ENCODE results near the gene PIPOX.
A peak's percentile ranks its signal among the peaks of the same experiment; 100 is the strongest.
"Not testable (repeated sequence)": the region's sequence is repeated elsewhere in the genome, so short reads cannot be mapped to it uniquely, and the experiment has no call there.

Gene PIPOX

DNA sequence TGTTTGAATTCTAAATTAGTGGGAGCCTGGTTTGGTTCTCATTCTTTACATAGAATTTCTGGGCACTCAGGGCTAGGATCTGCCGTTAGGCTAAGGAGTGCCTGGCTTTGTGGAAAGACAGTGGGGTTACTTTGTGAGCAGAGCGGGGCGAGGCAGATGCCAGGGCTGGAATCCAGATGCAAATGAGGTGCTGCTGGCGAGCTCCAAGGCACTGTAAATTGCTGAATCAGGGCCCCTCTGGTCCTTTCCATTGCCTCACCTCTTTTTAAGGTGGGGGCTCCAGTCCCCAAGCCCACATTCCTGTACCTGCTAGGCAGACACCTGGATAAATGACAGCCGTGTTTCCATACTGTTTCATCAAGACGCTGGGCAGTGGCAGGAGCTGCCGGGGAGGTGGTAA is 33.8 kb downstream of the PIPOX start:
- no peak for DNase-seq

DNA sequence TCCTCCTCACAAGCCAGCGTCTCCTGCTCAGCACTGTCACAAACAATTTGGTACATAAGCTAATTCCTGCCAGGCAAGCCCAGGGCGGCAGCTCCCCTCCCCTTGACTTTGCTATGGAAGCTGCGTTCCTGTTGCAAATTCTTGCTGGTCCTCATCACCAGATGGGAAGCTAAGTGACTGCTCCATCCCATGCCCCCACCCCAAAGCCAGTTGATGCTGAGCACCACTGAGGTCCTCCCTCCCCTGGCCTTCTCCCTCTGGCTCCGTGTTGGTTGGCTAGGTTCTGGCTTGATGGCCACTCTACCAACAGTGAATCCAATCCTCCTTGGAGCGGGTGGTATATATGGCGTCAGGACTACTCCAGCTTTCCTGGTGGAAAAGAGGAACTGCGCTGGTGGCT is 34.4 kb downstream of the PIPOX start:
- no peak for DNase-seq

- DNase-seq: no peak
These were observed 35.5 kb downstream of the PIPOX start for GRCh38 chr17:29078183-29079045.

- DNase-seq: no peak
These were observed 36.5 kb downstream of the PIPOX start for GRCh38 chr17:29079433-29079832.

DNA sequence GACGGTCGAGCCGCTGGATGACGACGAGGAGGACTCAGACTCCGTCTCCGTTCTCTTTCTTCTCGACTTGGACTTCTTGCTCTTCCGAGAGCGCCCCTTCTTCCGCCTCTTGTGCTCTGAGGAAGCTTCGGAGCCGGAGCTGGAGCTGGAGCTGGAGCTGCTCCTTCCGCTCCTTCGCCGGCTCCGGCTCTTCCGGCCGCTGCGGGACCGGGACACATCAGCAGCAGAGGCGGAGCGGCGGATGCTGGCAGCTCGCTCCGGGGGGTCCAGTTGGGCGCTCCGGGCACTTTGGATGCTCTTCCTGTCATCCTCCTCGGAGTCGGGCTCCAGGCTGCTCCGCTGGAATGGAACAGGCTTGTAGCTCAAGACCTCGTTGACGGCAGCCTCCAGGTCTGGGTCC is 36.9 kb downstream of the PIPOX start:
- no peak for DNase-seq

GRCh38 chr17:29080323-29080722 is 37.4 kb downstream of the PIPOX start:
- DNase-seq: no peak

- no peak for DNase-seq
These were observed 38.0 kb downstream of the PIPOX start for GRCh38 chr17:29080965-29081364.

DNA sequence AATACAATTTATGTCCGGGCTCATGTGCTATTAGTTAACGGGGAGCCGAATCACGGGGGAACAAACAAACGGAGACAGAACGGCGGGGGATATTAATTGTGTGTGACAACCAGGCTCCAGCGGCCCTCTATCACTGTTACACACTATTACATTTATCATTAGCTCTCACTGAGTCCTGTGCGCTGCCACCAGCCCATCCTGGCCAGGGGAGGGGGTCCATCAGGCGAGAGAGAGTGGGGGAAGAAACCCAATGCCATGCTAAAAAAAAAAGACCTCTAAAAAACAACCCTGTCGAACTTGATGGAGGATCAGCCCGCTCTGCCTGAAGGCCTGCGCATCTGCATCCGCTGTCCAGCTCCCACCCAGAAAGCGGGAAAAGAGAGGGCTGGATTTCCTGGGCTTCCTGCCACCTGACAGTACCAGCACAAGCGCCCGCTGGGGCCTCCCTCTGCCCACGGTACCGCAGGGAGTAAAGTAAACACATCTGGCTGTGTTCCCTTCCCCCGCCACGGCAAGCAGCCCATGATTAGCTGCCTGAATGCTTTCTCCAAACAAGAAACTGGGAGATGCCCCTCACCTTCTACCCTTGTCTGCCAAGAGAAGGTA is 41.7 kb downstream of the PIPOX start:
- peak; percentile 10 for DNase-seq

DNA sequence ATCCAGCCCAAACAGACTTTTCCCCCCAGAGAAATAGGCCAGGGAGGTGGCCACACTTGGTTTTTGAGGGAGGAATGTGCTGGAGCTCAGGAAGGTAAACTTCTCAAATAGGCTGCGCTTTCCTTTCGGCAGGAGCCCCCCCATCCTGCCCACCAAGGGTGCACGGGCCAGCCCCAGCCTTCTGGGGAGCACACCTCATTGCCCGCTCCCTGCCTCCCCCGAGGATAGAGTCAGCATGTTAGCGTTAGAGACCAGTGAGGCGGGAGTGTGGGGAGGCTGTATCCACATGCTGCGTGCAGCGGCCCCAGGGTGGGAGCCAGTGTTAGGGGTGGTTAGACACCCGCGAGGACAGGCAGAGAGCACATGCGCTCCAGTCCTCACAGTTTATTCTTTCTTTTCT is 42.3 kb downstream of the PIPOX start:
- no peak for DNase-seq

- DNase-seq: no peak
These were observed 43.8 kb downstream of the PIPOX start for GRCh38 chr17:29086628-29087332.

DNA sequence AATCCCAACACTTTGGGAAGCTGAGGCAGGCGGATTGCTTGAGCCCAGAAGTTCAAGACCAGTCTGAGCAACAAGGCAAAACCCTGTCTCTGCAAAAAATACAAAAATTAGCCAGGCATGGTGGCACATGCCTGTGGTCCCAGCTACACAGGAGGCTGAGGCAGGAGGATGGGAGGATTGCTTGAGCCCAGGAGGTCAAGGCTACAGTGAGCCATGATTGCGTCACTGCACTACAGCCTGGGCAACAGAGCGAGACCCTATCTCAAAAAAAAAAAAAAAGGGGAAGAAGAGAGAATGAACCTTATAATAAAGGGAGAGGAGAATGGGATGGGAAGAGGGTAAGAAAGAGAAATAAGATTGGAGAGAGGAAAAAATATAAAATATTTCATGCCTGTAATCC is 45.8 kb downstream of the PIPOX start:
- not testable (repeated sequence) for DNase-seq

DNA sequence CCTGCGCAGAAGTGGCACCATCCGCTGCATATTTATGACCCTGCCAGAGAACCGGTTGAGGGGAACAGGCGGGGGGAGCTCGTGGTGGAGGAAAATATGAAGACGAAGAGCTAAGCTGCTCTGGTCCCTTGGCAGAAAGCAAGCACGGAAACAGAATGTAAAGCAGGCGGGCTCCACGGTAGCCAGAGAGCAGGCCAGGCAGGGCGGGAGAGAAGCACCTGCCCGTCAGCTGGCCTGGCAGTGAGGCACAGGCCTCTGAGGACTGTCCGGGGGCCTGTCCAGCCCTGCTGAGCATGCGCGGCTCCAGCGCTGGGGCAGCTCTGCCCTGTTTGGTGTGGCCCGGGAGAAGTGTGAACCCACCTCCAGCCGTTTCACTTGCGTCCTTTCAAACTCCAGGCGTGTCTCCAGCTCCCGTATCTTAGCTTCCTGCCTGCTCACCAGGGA is 46.7 kb downstream of the PIPOX start:
- no peak for DNase-seq

- no peak for DNase-seq
These were observed 47.2 kb downstream of the PIPOX start for GRCh38 chr17:29090108-29090507.

DNA sequence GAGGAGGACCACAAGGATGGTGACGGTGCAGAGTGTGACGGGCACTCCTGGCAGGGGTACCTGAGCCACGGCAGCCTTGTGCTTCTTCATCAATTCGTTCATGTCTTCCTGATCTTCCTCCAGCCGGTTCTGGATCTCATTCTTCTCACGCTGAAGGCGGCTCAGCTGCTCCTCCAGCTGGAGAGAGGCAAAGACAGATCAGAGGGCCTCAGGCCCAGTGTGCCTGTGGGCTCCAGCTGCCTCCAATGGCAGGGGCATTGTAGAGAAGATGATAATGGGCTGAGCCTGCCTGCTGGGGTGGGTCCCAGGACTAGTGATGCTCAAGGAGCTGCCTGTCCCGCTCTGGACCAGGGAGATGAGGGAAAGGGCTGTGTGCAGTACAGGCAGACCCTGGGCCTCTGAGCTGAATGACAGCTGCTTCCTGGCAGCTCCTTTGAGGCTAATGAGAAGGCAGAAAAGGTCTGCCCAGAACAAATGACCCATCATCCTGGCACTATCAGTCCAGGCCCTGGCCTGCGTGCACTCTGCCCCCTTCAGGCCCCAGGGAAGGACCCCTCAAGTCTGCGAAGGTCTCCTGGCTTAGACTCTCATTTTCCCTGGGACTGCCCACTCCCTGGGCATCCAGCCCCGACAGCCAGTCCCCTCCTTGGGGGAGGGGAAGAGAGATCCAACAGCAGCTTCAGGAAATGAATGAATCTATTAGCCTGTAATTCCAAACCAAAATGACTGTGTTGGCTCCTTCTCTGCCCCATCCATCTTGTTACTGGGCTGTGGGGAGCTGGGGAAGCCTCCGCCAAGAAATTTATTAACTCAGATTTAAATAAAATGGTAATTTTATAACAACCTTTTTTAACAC is 48.0 kb downstream of the PIPOX start:
- no peak for DNase-seq

- no peak for DNase-seq
These were observed 48.8 kb downstream of the PIPOX start for GRCh38 chr17:29091606-29092289.

- no peak for DNase-seq
These were observed 50.3 kb downstream of the PIPOX start for GRCh38 chr17:29093090-29093871.

DNA sequence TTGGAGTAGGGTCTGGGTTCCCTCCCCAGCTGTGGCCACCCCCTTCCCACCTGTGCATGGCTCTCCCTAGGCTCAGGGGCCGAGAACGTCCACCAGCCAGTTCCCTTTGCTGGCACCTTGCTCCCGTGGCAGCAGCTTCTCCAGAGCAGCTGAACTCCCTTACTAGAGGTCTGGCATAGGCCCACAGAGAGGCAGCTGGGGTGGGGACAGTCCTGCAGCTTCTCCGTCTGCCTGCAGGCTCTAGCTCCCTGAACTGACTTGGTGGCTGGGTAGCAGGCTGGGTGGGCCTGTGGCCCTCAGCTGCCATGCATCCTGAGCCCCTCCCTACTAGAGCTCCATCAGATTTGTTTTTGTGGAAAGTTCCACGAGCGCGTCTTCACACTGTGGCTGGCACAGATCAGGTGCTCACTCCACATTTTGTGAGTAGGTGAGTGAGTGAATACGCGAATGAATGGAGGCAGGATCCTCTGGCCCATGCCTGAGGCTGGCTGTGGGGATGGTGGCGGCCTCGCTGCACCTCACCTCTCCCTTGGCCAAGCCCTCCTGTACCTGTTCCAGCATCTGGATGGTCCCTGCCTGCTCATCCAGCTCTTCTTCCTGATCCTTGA is 51.3 kb downstream of the PIPOX start:
- DNase-seq: no peak

DNA sequence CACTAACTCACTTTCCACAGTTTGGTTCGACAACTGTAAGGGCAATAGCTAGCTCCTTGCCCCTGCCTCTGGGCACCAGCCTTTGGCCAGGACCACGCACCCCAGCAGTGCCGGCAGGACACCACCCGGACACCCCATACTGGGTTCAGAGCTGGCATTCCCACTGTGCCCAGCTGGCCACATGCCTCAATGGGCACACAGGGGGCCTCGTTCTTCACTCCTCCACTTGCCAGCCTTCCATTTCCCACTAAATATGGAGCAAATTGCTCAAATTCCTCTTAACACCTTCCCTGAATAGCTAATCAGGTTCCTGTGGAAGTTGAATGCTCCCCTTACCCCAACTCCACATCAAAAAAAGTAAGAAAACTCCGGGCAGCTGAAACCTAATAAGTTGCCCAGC is 52.5 kb downstream of the PIPOX start:
- DNase-seq: no peak

GRCh38 chr17:29096094-29096493 is 53.2 kb downstream of the PIPOX start:
- no peak for DNase-seq

GRCh38 chr17:29099527-29099926 is 56.6 kb downstream of the PIPOX start:
- DNase-seq: no peak

DNA sequence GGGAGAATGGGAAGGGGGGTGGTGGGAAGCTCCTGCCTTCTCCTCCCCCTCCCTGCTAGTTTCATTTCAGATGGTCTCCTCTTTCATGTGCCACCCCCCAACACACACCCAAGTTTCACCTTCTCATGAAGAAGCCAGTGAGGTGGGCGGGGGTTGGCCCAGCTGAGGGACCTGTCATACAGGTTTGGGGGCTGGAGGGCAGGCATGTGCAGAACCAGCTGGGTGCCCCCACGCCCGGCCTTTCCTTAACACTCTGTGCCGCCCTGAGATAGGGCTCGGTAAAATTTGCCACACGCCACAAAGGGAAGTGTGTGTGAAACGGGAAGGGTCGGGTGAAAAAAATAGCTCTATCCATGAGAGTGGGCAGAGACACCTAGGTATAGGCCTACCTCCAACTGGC is 57.4 kb downstream of the PIPOX start:
- DNase-seq: no peak
